Caco-2 (cell line): Measurements from ENCODE around the gene ATP7A. TPM values are rescaled to one million over a fixed set of nuclear protein-coding genes. Genes with fewer than 3 reads are reported as not detected.

Experiments used
- BruUV-seq: library from RNA; stranded (reverse); fragments of 400-500 nt; replicated peaks from 2 replicates; lab custom pipeline; 2021; lab: Mats Ljungman, UMichigan
- CTCF ChIA-PET: fragments of 300-600 bp; sonication (Branson Sonifier 250); formaldehyde crosslinking; loops from one replicate; lab custom pipeline; 2022; ENCODE audit warnings: antibody characterized with exemption; lab: Charles Lee
- POLR2A ChIA-PET: fragments of 300-600 bp; sonication (Branson Sonifier 250); formaldehyde crosslinking; loops from one replicate; lab custom pipeline; 2022; ENCODE audit warnings: antibody characterized with exemption; lab: Charles Lee
- DNase-seq, 2 experiments: peaks; one replicate each; pipeline versions ENCODE4 v3.0.0 to v3.0.0-alpha.2; 2020 to 2022
- H3K27me3 ChIP-seq: replicated peaks from 2 replicates; pipeline ENCODE4 v1.6.0; 2011; ENCODE audit warnings: low read length; ENCODE audit not compliant: control insufficient read depth, insufficient read depth
- H3K36me3 ChIP-seq: 2 replicates; pipeline ENCODE4 v1.5.1; 2011; ENCODE audit warnings: low read length; ENCODE audit not compliant: control insufficient read depth, insufficient read depth
- H3K4me1 ChIP-seq: fragments of 250-450 bp; sonication (Bioruptor Pico); 2 replicates; pipeline ENCODE4 v1.5.1; 2020; ENCODE audit warnings: mild to moderate bottlenecking
- H3K4me3 ChIP-seq: 2 replicates; pipeline ENCODE4 v1.5.1; 2011; ENCODE audit warnings: low read depth, mild to moderate bottlenecking, control low read depth, low read length
- H3K9me3 ChIP-seq: fragments of 250-450 bp; sonication (Bioruptor Pico); 2 replicates; pipeline ENCODE4 v1.5.1; 2020; ENCODE audit warnings: mild to moderate bottlenecking, moderate library complexity
- H3K27ac Mint-ChIP-seq: one replicate; pipeline ENCODE4 v1.8.0; 2022; ENCODE audit warnings: mixed read lengths; ENCODE audit not compliant: unreplicated experiment
- H3K27me3 Mint-ChIP-seq: one replicate; pipeline ENCODE4 v1.8.0; 2022; ENCODE audit warnings: mixed read lengths; ENCODE audit not compliant: insufficient read depth, unreplicated experiment
- H3K36me3 Mint-ChIP-seq: one replicate; pipeline ENCODE4 v1.8.0; 2022; ENCODE audit warnings: mild to moderate bottlenecking, mixed read lengths; ENCODE audit not compliant: insufficient read depth, unreplicated experiment
- H3K4me1 Mint-ChIP-seq: one replicate; pipeline ENCODE4 v1.8.0; 2022; ENCODE audit warnings: low read depth, mixed read lengths; ENCODE audit not compliant: unreplicated experiment
- H3K4me3 Mint-ChIP-seq: one replicate; pipeline ENCODE4 v1.8.0; 2022; ENCODE audit warnings: mild to moderate bottlenecking, moderate library complexity, mixed read lengths; ENCODE audit not compliant: unreplicated experiment
- H3K9me3 Mint-ChIP-seq: one replicate; pipeline ENCODE4 v1.8.0; 2022; ENCODE audit warnings: mixed read lengths; ENCODE audit not compliant: unreplicated experiment
- CTCF ChIP-seq, 2 experiments: fragments of 200-600 bp in 1 of 2; IDR thresholded peaks; 1 replicate in 1 of 2; 2 replicates in 1 of 2; pipeline versions ENCODE4 v1.5.1 to v1.8.0; 2011 to 2022; ENCODE audit warnings: antibody characterized with exemption in 1 of 2, control low read depth in 1 of 2, inconsistent platforms in 1 of 2, low read depth in 1 of 2, low read length in 1 of 2, mild to moderate bottlenecking in 1 of 2, moderate library complexity in 1 of 2; ENCODE audit not compliant: insufficient read depth in 1 of 2, severe bottlenecking in 1 of 2, unreplicated experiment in 1 of 2
- intact Hi-C: fragments of 100-400 bp; cut with micrococcal nuclease; formaldehyde crosslinking; loops from one replicate; pipeline ENCODE4 v1.10.0; 2022; ENCODE audit not compliant: unreplicated experiment
- total RNA-seq: library from RNA; stranded (reverse); gene quantifications from 2 replicates; pipeline ENCODE4 v1.2.3, GENCODE V29; 2022

ATP7A gene
- total RNA-seq, 1 experiment from 2014 or later, result 3.1 TPM

DNA sequence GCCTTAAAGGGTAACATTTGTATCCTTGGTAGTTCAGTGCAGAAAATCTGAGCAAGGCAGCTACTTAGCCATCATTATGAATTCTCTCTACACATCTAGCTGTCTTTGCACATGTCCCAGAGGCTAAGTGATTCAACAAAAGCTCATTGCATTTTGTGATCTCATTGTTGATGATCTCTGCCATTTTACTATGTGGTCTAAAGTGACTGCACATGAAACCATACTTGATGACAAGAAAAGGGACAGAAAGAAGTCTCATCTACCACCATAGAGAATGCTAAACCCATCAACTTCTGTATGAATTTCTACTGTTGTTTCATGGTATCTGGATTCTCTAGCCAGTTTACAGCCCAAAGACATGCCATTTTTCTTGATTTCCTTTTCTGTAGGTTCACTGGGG is 187.6 kb downstream of the ATP7A start:
- Mint-ChIP-seq H3K4me1 (no peaks in the 10 kb centered on the region), H3K4me3 (no peak overlapping the region), H3K27ac (no peak overlapping the region), H3K27me3 (peaks cover 3% of the 10 kb centered on the region), H3K36me3 (no peaks in the 10 kb centered on the region), H3K9me3 (no peaks in the 10 kb centered on the region)
- Histone ChIP-seq H3K4me3 (no peak overlapping the region), H3K27me3 (no peaks in the 10 kb centered on the region), H3K4me1 (no peaks in the 10 kb centered on the region), H3K9me3 (no peaks in the 10 kb centered on the region), H3K36me3 (no peaks in the 10 kb centered on the region)
- ChIA-PET POLR2A (no interaction called here), CTCF (no interaction called here)
- intact Hi-C loops, result no loop called here
- TF ChIP-seq CTCF (IDR thresholded peaks at IDR 0.05; ENCODE audit: insufficient read depth in 1 of 2, low read depth in 1 of 2, low read length in 1 of 2, severe bottlenecking in 1 of 2, unreplicated experiment in 1 of 2), result no peak
- no peak for DNase-seq
- no TSS peak for BruUV-seq

Other genes with a start within 250 kb of the ATP7A start
- gene ATRX, start 124.5 kb upstream of the ATP7A start, total RNA-seq, result 61.2 and 71.4 TPM in 2 replicates
- gene MAGT1, start 15.3 kb upstream of the ATP7A start, total RNA-seq, result 75.0 and 75.7 TPM in 2 replicates
- 243 and 283 TPM in 2 replicates for gene COX7B, start 11.2 kb upstream of the ATP7A start, total RNA-seq
- not detected in 2 replicates for gene PGAM4, start 58.9 kb downstream of the ATP7A start, total RNA-seq
- gene PGK1, start 193.6 kb downstream of the ATP7A start, total RNA-seq, result 391 and 425 TPM in 2 replicates
- 21.0 and 22.2 TPM in 2 replicates for gene TAF9B, start 229.0 kb downstream of the ATP7A start, total RNA-seq